GM19468 (cell line): ENCODE measurements around the gene KPNA3.
A peak's percentile ranks its signal among the peaks of the same experiment; 100 is the strongest.
"Not testable (repeated sequence)": the region's sequence is repeated elsewhere in the genome, so short reads cannot be mapped to it uniquely, and the experiment has no call there.

Experiments used
- ATAC-seq: cut with Tn5 transposase; IDR thresholded peaks from one replicate; pipeline ENCODE4 v1.9.1; 2021; ENCODE audit warnings: mild to moderate bottlenecking, moderate library complexity, moderate number of reproducible peaks; ENCODE audit not compliant: unreplicated experiment; ENCODE audit errors: extremely low read depth

The KPNA3 gene

GRCh38 chr13:49760558-49760957 is 31.9 kb downstream of the KPNA3 start:
- ATAC-seq = no peak

DNA sequence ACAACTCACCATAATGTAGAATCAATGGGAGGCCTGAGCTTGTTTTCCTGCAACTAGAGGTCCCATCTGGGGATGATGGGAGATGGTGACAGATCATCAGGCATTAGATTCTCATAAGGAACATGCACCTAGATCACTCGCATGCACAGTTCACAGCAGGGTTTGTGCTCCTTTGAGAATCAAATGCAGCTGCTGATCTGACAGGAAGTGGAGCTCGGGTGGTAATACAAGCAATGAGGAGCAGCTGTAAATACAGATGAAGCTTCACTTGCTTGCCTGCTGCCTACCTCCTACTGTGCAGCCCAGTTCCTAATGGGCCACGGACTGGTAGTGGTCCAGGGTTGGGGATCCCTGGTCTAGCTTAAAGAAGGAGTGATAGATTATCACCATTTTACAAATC is 33.0 kb downstream of the KPNA3 start:
- ATAC-seq = no peak

- ATAC-seq = no peak
Observed at GRCh38 chr13:49756263-49756662, 36.2 kb downstream of the KPNA3 start.

GRCh38 chr13:49754146-49754545 is 38.3 kb downstream of the KPNA3 start:
- no peak for ATAC-seq

DNA sequence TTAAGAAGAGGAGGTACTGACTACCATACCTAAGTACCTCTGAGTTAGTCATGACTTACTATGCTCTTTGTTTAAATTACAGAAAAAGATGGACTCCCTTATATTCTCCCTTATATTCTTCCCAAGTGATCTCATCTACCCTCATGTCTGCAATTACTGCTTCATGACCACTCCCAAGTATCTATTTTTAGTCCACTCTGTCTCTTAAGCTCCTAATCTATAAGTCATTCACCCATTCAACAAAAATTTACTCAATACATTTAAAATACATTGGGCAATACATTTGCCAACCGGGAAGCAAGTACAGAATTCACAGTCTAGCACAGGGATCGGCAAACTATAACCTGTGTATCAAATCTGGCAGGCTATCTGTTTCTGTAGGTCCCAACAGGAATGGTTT is 42.6 kb downstream of the KPNA3 start:
- no peak for ATAC-seq

GRCh38 chr13:49746111-49746510 is 46.4 kb downstream of the KPNA3 start:
- no peak for ATAC-seq

- ATAC-seq = no peak
Observed at GRCh38 chr13:49740870-49741269, 51.6 kb downstream of the KPNA3 start.

DNA sequence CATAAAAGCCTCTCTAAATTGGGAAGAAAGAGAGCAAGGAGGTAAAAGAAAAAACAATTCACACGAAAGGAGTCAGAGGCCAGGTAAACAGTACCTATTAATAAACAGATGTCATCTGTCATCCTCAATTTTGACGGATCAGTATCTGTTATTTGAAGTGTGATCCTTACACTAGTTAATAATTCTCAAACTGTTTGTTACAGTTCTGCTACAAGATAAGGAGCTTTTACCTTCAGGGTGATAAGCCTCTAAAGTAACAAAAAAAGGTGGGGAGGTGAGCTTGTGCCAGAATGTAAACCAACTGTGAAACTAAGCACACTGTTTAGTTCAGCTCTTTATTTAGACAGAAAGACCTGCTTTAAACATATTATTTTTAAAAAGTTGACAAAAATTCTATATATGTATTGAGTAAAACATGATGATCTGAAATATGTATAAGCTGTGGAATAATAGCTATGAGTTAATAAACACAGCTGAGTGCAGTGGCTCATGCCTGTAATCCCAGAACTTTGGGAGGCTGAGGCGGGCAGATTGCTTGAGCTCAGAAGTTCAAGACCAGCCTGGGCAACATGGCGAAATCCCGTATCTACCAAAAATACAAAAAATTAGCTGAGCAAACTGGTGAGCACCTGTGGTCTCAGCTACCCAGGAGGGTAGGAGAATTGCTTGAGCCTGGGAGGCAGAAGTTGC is 52.8 kb downstream of the KPNA3 start:
- no peak for ATAC-seq

- ATAC-seq = no peak
Observed at GRCh38 chr13:49733181-49733951, 59.1 kb downstream of the KPNA3 start.

GRCh38 chr13:49731766-49732165 is 60.7 kb downstream of the KPNA3 start:
- ATAC-seq = no peak

GRCh38 chr13:49716615-49717014 is 75.9 kb downstream of the KPNA3 start:
- ATAC-seq = no peak

- no peak for ATAC-seq
Observed at GRCh38 chr13:49714757-49715156, 77.7 kb downstream of the KPNA3 start.

DNA sequence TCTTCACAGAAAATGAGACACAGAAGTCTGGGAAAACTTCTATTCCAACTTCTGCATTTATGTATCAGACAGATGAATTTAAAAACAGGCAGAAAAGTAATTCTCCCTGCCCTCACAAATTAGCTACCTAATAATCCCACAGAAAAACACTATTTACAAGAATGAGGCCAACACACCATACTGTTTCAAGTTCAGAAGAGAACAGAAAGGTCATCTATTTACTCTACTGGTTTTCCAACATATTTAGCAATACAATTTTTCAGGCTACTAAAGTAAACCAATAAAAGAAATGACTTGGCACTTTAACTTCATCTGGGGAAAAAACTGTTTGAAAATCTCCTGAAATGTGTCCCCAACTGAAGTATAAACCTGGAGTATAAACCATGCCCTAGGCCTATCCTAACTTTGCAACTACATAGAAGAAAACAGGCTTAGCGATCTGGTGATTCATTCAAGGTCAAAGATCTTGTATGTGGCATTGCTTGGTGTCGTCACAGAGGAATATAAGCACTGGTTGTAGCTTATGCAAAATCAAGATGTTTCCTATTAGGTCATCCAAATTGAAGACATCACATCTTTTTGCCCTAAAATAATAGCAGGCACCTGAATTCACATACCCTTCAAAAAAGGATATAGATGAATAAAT is 81.1 kb downstream of the KPNA3 start:
- no peak for ATAC-seq

DNA sequence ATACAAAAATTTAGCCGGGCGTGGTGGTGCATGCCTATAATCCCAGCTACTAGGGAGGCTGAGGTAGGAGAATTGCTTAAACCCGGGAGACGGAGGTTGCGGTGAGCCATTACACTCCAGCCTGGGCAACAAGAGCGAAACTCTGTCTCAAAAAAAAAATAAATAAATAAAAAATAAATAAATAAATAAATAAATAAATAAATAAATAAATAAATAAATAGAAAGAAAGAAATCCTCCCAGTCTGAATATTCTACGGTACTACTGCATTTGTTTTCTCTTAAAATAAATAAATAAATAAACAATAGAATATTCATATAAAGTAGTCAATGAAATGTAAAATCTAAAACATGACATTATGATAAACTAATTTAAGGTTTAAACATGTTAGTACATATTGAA is 88.2 kb downstream of the KPNA3 start:
- ATAC-seq = not testable (repeated sequence)

DNA sequence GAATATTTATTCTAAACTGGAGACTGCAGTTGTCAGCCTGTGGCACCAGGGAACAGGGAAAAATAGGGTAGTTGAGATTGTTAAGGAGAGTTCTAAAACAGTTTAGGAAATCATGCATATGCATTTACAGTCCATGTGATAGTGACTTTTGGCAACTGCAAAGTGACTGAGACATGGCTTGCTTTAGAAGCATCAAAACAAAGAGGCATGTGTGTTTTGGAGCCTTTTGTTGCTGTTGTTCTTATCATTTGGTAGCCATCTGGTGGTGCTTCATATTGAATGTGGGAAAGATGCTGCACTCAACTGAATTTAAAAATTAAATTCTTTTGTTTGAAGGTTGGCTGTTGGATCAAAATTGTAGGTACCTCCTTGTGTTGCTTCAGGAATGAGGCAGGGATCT is 91.0 kb downstream of the KPNA3 start:
- no peak for ATAC-seq

DNA sequence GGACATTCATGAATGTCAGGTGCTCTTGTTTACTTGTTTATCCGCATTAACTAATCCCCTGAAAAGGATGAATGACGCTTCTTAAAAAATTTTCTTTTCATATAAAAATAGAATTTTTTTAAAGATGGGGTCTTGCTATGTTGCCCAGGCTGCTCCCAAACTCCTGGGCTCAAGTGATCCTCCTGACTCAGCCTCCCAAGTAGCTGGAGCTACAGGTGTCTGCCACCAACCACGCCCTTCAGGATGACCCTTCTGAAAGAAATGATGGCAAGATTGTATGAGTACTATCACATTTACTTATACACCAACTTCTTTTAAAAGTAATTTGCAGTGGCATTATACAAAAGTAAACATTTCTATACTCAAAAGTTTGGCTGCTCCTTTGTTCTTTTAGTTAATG is 95.0 kb downstream of the KPNA3 start:
- ATAC-seq = no peak

DNA sequence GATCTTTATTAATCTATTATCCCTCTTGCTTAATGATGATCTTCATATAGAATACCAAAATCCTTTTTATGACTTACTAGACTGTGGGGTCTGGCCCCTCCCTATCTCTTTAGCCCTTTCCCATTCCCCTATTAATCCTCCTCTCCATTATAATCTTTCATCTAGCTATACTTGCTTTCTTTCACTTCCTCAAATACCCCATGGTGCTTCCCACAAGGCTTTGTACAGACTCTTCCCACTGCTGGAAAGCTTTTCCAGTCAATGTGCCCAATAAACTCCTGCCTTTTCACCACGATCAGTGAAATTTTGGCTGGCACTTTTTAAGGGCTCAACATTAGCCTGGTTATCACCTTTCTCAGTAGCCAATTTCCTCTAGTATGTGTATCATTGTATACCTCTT is 98.0 kb downstream of the KPNA3 start:
- ATAC-seq = no peak

GRCh38 chr13:49693877-49694276 is 98.6 kb downstream of the KPNA3 start:
- ATAC-seq = no peak

GRCh38 chr13:49693191-49693733 is 99.2 kb downstream of the KPNA3 start:
- ATAC-seq = no peak

DNA sequence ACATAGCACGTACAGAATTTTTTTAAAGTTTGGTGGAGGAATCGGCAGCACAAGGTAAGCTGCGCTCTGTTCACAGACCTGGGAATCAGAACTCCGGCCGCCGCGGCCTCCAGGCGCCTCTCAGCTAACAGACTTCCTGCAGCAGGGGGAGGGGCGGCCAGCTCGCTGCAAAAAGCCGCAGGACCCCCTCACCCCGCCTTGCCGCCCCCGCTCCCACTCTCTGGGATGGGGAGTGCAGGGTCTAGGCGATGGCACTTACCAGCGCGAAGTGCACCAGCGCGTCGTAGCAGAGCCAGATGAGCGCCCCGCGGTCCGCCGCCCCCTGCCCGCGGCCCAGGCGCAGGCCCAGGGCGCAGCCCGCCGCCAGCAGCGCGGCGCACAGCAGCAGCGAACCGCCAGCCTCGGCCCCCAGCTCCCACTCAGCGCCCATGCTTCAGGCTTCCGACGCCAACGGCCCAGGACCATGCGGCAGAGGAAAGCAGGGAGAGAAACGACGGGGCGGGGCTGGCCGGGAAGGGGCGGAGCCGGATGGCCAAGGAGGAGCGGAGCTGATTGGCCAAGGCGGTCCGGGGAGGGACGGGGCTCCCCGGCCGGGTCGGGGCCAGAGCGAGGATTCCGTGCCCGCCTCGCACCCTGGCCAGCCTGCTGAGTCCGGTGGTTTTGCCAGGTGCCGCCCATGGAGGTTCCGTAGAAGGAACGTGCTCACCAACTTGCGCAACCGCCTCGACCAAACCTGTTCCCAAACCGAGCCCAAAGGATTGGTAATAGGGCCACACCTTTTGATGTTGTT is 101.3 kb downstream of the KPNA3 start, which contains the start of gene EBPL:
Gene EBPL, minus strand, starts transcription at position 492 of the 790 bp plus-strand sequence. Its CDS starts 62 bp downstream, at position 430.
- ATAC-seq = peak; percentile 76
